HCT116 (cell line): ENCODE data around the gene MICAL3. TPM values are rescaled to one million over a fixed set of nuclear protein-coding genes. Genes with fewer than 3 reads are reported as not detected.

Experiments used
- ATAC-seq: fragments of 200-7000 bp; cut with Tn5 transposase; 2 replicates; pipeline ENCODE4 v1.9.1; 2020; ENCODE audit warnings: mild to moderate bottlenecking, moderate library complexity
- BruUV-seq: library from RNA; stranded (reverse); fragments of 400-500 nt; replicated peaks from 2 replicates; lab custom pipeline; 2021; lab: Mats Ljungman, UMichigan
- CTCF ChIA-PET: fragments of 300-600 bp; sonication (Branson Sonifier 250); formaldehyde crosslinking; loops from one replicate; lab custom pipeline; 2021; ENCODE audit warnings: antibody characterized with exemption; lab: Charles Lee
- POLR2A ChIA-PET: fragments of 300-600, 350-600 bp; sonication (Branson Sonifier 250); formaldehyde crosslinking; loops from one replicate; lab custom pipeline; 2021; ENCODE audit warnings: antibody characterized with exemption; lab: Charles Lee
- RAD21 ChIA-PET, 2 experiments: fragments of 300-600 bp; sonication (Branson Sonifier 250); formaldehyde crosslinking; loops; one replicate each; lab custom pipeline; 2023; ENCODE audit warnings: low total read pairs in 2 of 2; ENCODE audit not compliant: uncharacterized antibody in 2 of 2, unreplicated experiment in 2 of 2, low non-redundant PET in 1 of 2; lab: Charles Lee
- DNase-seq: peaks from one replicate; pipeline ENCODE4 v3.0.0-alpha.2; 2010; ENCODE audit warnings: low read depth, low spot score
- H2AFZ ChIP-seq: fragments of 200-600 bp; shearing (Covaris generic), sonication (generic); 2 replicates; pipeline ENCODE4 v1.6.1; 2017; ENCODE audit warnings: low read depth, mixed run types, mixed read lengths, antibody characterized with exemption, low read length; ENCODE audit not compliant: poor library complexity, severe bottlenecking
- H3K27ac ChIP-seq: 2 replicates; pipeline ENCODE4 v1.5.1; 2012; ENCODE audit warnings: low read depth, low read length
- H3K27me3 ChIP-seq: fragments of 200-600 bp; sonication (generic); 2 replicates; pipeline ENCODE4 v1.6.1; 2016; ENCODE audit warnings: mixed run types, low read length, mixed read lengths; ENCODE audit not compliant: insufficient read depth
- H3K36me3 ChIP-seq, 2 experiments: fragments of 200-500 bp in 1 of 2; fragments of 200-600 bp in 1 of 2; sonication (Bioruptor generic) in 1 of 2; sonication (generic) in 1 of 2; 2 replicates each; pipeline versions ENCODE4 v1.5.1 to v1.6.1; 2014 to 2016; ENCODE audit warnings: low read length in 2 of 2, inconsistent platforms in 1 of 2, mixed read lengths in 1 of 2, mixed run types in 1 of 2; ENCODE audit not compliant: insufficient read depth in 2 of 2, control insufficient read depth in 1 of 2
- H3K4me1 ChIP-seq, 2 experiments: fragments of 200-600 bp in 1 of 2; sonication (generic) in 1 of 2; 2 replicates each; pipeline versions ENCODE4 v1.5.1 to v1.6.1; 2012 to 2017; ENCODE audit warnings: low read length in 2 of 2, inconsistent platforms in 1 of 2, mild to moderate bottlenecking in 1 of 2, mixed read lengths in 1 of 2, mixed run types in 1 of 2, moderate library complexity in 1 of 2; ENCODE audit not compliant: insufficient read depth in 2 of 2, control insufficient read depth in 1 of 2
- H3K4me2 ChIP-seq: fragments of 200-600 bp; sonication (generic); 2 replicates; pipeline ENCODE4 v1.6.1; 2017; ENCODE audit warnings: mixed run types, low read length, mixed read lengths
- H3K4me3 ChIP-seq, 2 experiments: fragments of 200-600 bp in 1 of 2; sonication (generic) in 1 of 2; replicated peaks in 1 of 2; 2 replicates each; pipeline ENCODE4 v1.5.1; 2011 to 2016; ENCODE audit warnings: low read length in 2 of 2, control low read depth in 1 of 2, low read depth in 1 of 2, mild to moderate bottlenecking in 1 of 2, mixed read lengths in 1 of 2, mixed run types in 1 of 2
- H3K79me2 ChIP-seq: fragments of 200-600 bp; sonication (generic); 2 replicates; pipeline ENCODE4 v1.6.1; 2017; ENCODE audit warnings: mild to moderate bottlenecking, mixed run types, low read length, moderate library complexity, mixed read lengths; ENCODE audit not compliant: insufficient read depth
- H3K9ac ChIP-seq: fragments of 200-600 bp; sonication (generic); 2 replicates; pipeline ENCODE4 v1.6.1; 2016; ENCODE audit warnings: low read length, mixed read lengths
- H3K9me2 ChIP-seq: fragments of 200-600 bp; sonication (generic), shearing (Covaris generic); 2 replicates; pipeline ENCODE4 v1.6.1; 2017; ENCODE audit warnings: mixed run types, mild to moderate bottlenecking, moderate library complexity; ENCODE audit not compliant: insufficient read depth
- H3K9me3 ChIP-seq, 2 experiments: fragments of 200-500 bp in 1 of 2; fragments of 200-600 bp in 1 of 2; sonication (Bioruptor generic) in 1 of 2; sonication (generic) in 1 of 2; 2 replicates each; pipeline ENCODE4 v1.6.1; 2014 to 2017; ENCODE audit warnings: low read length in 2 of 2, mixed read lengths in 2 of 2, inconsistent platforms in 1 of 2, low read depth in 1 of 2, mild to moderate bottlenecking in 1 of 2, mixed run types in 1 of 2, moderate library complexity in 1 of 2; ENCODE audit not compliant: control insufficient read depth in 1 of 2, insufficient read depth in 1 of 2
- H4K20me1 ChIP-seq: fragments of 200-600 bp; sonication (generic), shearing (Covaris generic); 2 replicates; pipeline ENCODE4 v1.6.1; 2017; ENCODE audit warnings: mixed run types, mild to moderate bottlenecking, moderate library complexity; ENCODE audit not compliant: insufficient read depth
- ATF3 ChIP-seq: IDR thresholded peaks from 2 replicates; pipeline ENCODE4 v1.6.1; 2012
- CBX3 ChIP-seq: IDR thresholded peaks from 2 replicates; pipeline ENCODE4 v1.6.1; 2012; ENCODE audit warnings: low read depth
- CEBPB ChIP-seq: IDR thresholded peaks from 2 replicates; pipeline ENCODE4 v1.6.1; 2012; ENCODE audit warnings: low read depth
- EGR1 ChIP-seq: IDR thresholded peaks from 2 replicates; pipeline ENCODE4 v1.6.1; 2012; ENCODE audit warnings: low read depth
- EZH2 ChIP-seq: fragments of 200-600 bp; sonication (generic); IDR thresholded peaks from 2 replicates; pipeline ENCODE4 v1.6.1; 2017; ENCODE audit warnings: antibody characterized with exemption, mixed run types
- JUND ChIP-seq: IDR thresholded peaks from 2 replicates; pipeline ENCODE4 v1.6.1; 2012
- MAX ChIP-seq: IDR thresholded peaks from 2 replicates; pipeline ENCODE4 v1.6.1; 2012
- POLR2A ChIP-seq: IDR thresholded peaks from 2 replicates; pipeline ENCODE4 v1.7.0; 2011; ENCODE audit warnings: borderline replicate concordance; ENCODE audit not compliant: insufficient read depth, insufficient read length; ENCODE audit errors: extremely low read depth
- SIN3A ChIP-seq: IDR thresholded peaks from 2 replicates; pipeline ENCODE4 v1.6.1; 2012; ENCODE audit warnings: low read depth
- SRF ChIP-seq: IDR thresholded peaks from 2 replicates; pipeline ENCODE4 v1.6.1; 2012; ENCODE audit warnings: low read depth
- YY1 ChIP-seq: IDR thresholded peaks from 2 replicates; pipeline ENCODE4 v1.6.1; 2011; ENCODE audit warnings: low read length, low read depth, moderate library complexity, mild to moderate bottlenecking; ENCODE audit not compliant: insufficient replicate concordance; ENCODE audit errors: extremely low read depth
- ZFX ChIP-seq: fragments of 450-650 bp; IDR thresholded peaks from 2 replicates; pipeline ENCODE4 v1.6.1; 2017
- intact Hi-C: fragments of 100-400 bp; cut with micrococcal nuclease; formaldehyde crosslinking; loops from 2 replicates; pipeline ENCODE4 v1.10.0; 2022
- total RNA-seq: library from RNA; stranded (reverse); gene quantifications from one replicate; pipeline ENCODE4 v1.2.1, GENCODE V29; 2021; ENCODE audit not compliant: unreplicated experiment
- TF ChIP-seq, protein P1 (sequence below): IDR thresholded peaks from 2 replicates; pipeline ENCODE4 v1.6.1; 2011; ENCODE audit warnings: mild to moderate bottlenecking, low read length, moderate library complexity; ENCODE audit not compliant: insufficient replicate concordance; ENCODE audit errors: extremely low read depth

MICAL3 gene
- total RNA-seq, 1 experiment from 2014 or later, result 30.8 TPM

DNA sequence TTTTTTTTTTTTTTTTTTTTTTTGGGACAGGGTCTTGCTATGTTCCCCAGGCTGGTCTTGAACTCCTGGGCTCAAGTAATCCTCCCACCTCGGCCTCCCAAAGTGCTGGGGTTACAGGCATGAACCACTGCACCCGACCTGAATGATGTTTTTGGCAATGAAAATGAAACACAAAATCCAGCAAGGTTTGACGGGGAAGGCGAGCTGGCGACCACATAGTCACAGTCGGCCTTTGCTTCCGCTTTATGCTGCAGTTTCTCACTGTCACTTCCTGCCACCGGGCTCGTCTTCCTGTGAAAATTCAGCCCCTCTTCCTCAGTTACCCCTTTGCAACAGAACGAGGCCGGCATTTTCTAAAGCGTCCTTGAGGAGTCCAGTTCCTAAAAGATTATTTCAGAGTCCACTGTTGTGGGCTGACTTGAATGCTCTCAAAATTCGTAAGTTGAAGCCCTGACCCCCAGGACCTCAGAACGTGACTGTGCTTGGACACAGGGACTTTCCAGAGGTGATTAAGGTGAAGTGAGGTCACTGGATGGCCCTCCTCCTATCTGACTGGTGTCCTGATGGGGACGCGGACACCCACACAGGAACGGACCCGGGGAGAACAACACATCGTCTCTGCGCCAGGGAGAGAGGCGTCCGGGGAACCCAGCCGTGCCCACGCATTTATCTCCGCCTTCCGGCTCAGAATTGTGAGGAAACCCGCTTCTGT lies 247.2 kb downstream of the MICAL3 start:
- H3K27ac ChIP-seq, result no peak overlapping the region
- H3K4me2 ChIP-seq, result no peak overlapping the region
- no peak overlapping the region for H3K4me3 ChIP-seq
- peaks cover 16% of the 10 kb centered on the region; the same call in 1 of the 2 replicates for H3K79me2 ChIP-seq
- ChIA-PET CTCF (no interaction called here), RAD21 (no interaction called here), POLR2A (no interaction called here)
- ATAC-seq (no peak), DNase-seq (no peak)
- TF ChIP-seq EZH2 (no peak), EGR1 (no peak), ATF3 (no peak), CBX3 (no peak), SIN3A (no peak), POLR2A (no peak), YY1 (no peak), SRF (no peak), MAX (no peak), JUND (no peak), CEBPB (no peak), ZFX (no peak)
- TF ChIP-seq, protein P1, sequence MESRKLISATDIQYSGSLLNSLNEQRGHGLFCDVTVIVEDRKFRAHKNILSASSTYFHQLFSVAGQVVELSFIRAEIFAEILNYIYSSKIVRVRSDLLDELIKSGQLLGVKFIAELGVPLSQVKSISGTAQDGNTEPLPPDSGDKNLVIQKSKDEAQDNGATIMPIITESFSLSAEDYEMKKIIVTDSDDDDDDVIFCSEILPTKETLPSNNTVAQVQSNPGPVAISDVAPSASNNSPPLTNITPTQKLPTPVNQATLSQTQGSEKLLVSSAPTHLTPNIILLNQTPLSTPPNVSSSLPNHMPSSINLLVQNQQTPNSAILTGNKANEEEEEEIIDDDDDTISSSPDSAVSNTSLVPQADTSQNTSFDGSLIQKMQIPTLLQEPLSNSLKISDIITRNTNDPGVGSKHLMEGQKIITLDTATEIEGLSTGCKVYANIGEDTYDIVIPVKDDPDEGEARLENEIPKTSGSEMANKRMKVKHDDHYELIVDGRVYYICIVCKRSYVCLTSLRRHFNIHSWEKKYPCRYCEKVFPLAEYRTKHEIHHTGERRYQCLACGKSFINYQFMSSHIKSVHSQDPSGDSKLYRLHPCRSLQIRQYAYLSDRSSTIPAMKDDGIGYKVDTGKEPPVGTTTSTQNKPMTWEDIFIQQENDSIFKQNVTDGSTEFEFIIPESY, result no peak
- no peaks in the 10 kb centered on the region for H3K27me3 ChIP-seq
- peaks cover 29 to 34% of the 10 kb centered on the region in 2 experiments for H3K4me1 ChIP-seq
- H2AFZ ChIP-seq, result no peak overlapping the region
- H3K36me3 ChIP-seq, result no peaks in the 10 kb centered on the region
- H3K9me3 ChIP-seq, result no peaks in the 10 kb centered on the region
- intact Hi-C loops, result no loop called here
- H3K9me2 ChIP-seq, result no peaks in the 10 kb centered on the region
- H3K9ac ChIP-seq, result no peak overlapping the region
- no TSS peak for BruUV-seq
- no peaks in the 10 kb centered on the region for H4K20me1 ChIP-seq
